Trophoblast cell (in vitro differentiated cells and primary cell): ENCODE measurements around the gene KRTAP4-2.
"Not testable (repeated sequence)": the region's sequence is repeated elsewhere in the genome, so short reads cannot be mapped to it uniquely, and the experiment has no call there.

ENCODE experiments used
- DNase-seq, 2 donors: peaks; one replicate each; pipeline ENCODE4 v3.0.0-alpha.2; 2016
- H2AFZ ChIP-seq: 2 replicates; pipeline ENCODE4 v1.6.1; 2013; ENCODE audit warnings: low read length, moderate library complexity, mild to moderate bottlenecking; ENCODE audit not compliant: insufficient read depth, poor library complexity
- H2AK5ac ChIP-seq: 2 replicates; pipeline ENCODE4 v1.6.1; 2013; ENCODE audit warnings: mild to moderate bottlenecking, low read length
- H2BK120ac ChIP-seq: 2 replicates; pipeline ENCODE4 v1.6.1; 2013; ENCODE audit warnings: low read length, mild to moderate bottlenecking, moderate library complexity; ENCODE audit not compliant: insufficient read depth, poor library complexity
- H2BK12ac ChIP-seq: 2 replicates; pipeline ENCODE4 v1.6.1; 2013; ENCODE audit warnings: mild to moderate bottlenecking, low read length, moderate library complexity
- H2BK5ac ChIP-seq: 2 replicates; pipeline ENCODE4 v1.6.1; 2013; ENCODE audit warnings: low read length, low read depth, moderate library complexity, mild to moderate bottlenecking; ENCODE audit not compliant: poor library complexity
- H3K14ac ChIP-seq: 2 replicates; pipeline ENCODE4 v1.6.1; 2013; ENCODE audit warnings: mild to moderate bottlenecking, low read length
- H3K18ac ChIP-seq: 2 replicates; pipeline ENCODE4 v1.6.1; 2013; ENCODE audit warnings: mild to moderate bottlenecking, low read length
- H3K23ac ChIP-seq: 2 replicates; pipeline ENCODE4 v1.6.1; 2013; ENCODE audit warnings: low read length
- H3K27ac ChIP-seq: 2 replicates; pipeline ENCODE4 v1.5.1; 2013; ENCODE audit warnings: low read depth, mild to moderate bottlenecking, inconsistent platforms, low read length, moderate library complexity
- H3K27me3 ChIP-seq: 2 replicates; pipeline ENCODE4 v1.6.1; 2013; ENCODE audit warnings: inconsistent platforms, mild to moderate bottlenecking, low read length, moderate library complexity; ENCODE audit not compliant: insufficient read depth
- H3K36me3 ChIP-seq, 2 experiments: 1 replicate in 1 of 2; 2 replicates in 1 of 2; pipeline ENCODE4 v1.6.1; 2013; ENCODE audit warnings: low read length in 2 of 2, mild to moderate bottlenecking in 2 of 2, moderate library complexity in 1 of 2; ENCODE audit not compliant: insufficient read depth in 2 of 2, control insufficient read depth in 1 of 2
- H3K4ac ChIP-seq: 2 replicates; pipeline ENCODE4 v1.6.1; 2013; ENCODE audit warnings: low read depth, mild to moderate bottlenecking, low read length, moderate library complexity
- H3K4me1 ChIP-seq, 2 experiments: 1 replicate in 1 of 2; 2 replicates in 1 of 2; pipeline ENCODE4 v1.6.1; 2013; ENCODE audit warnings: low read length in 2 of 2, mild to moderate bottlenecking in 2 of 2, moderate library complexity in 1 of 2; ENCODE audit not compliant: insufficient read depth in 2 of 2, control insufficient read depth in 1 of 2
- H3K4me2 ChIP-seq: 2 replicates; pipeline ENCODE4 v1.6.1; 2013; ENCODE audit warnings: inconsistent platforms, mild to moderate bottlenecking, low read length, moderate library complexity
- H3K4me3 ChIP-seq: 2 replicates; pipeline ENCODE4 v1.5.1; 2013; ENCODE audit warnings: mild to moderate bottlenecking, low read depth, low read length, inconsistent platforms
- H3K79me1 ChIP-seq: one replicate; pipeline ENCODE4 v1.6.1; 2013; ENCODE audit warnings: low read length
- H3K79me2 ChIP-seq: 2 replicates; pipeline ENCODE4 v1.6.1; 2013; ENCODE audit warnings: low read length, mild to moderate bottlenecking; ENCODE audit not compliant: control insufficient read depth, insufficient read depth, poor library complexity
- H3K9ac ChIP-seq: 2 replicates; pipeline ENCODE4 v1.6.1; 2013; ENCODE audit warnings: mild to moderate bottlenecking, low read length
- H3K9me3 ChIP-seq: 2 replicates; pipeline ENCODE4 v1.6.1; 2013; ENCODE audit warnings: low read depth, mild to moderate bottlenecking, control low read depth, inconsistent platforms, low read length; ENCODE audit not compliant: insufficient read depth
- H4K12ac ChIP-seq: 2 replicates; pipeline ENCODE4 v1.6.1; 2013; ENCODE audit warnings: low read depth, mild to moderate bottlenecking, low read length, moderate library complexity
- H4K8ac ChIP-seq: 2 replicates; pipeline ENCODE4 v1.6.1; 2013; ENCODE audit warnings: low read depth, mild to moderate bottlenecking, low read length, moderate library complexity
- H4K91ac ChIP-seq: one replicate; pipeline ENCODE4 v1.6.1; 2013; ENCODE audit warnings: low read depth, mild to moderate bottlenecking, low read length, moderate library complexity
- WGBS: extraction: QIAGEN DNeasy Blood & Tissue Kit; methylation state at CpG from one replicate; pipeline ENCODE4 v1.1.7; 2013; ENCODE audit warnings: missing lambda C conversion rate; ENCODE audit not compliant: insufficient read length, insufficient coverage; ENCODE audit errors: extremely low coverage; 5-methylcytosine and 5-hydroxymethylcytosine counted together

The KRTAP4-2 gene

GRCh38 chr17:41140360-41141131 lies 37.5 kb downstream of the KRTAP4-2 start, which contains the start of gene KRTAP4-6:
TSS of gene KRTAP4-6 (minus strand) at chr17:41140544. CDS start at chr17:41140487, 57 bp downstream.
- Histone ChIP-seq H4K12ac (no peak within 1 kb of the TSS), H3K4ac (no peak within 1 kb of the TSS), H3K9ac (no peak within 1 kb of the TSS), H3K36me3 (no peaks in the 10 kb centered on the region), H2BK120ac (no peak within 1 kb of the TSS), H4K8ac (no peak within 1 kb of the TSS), H2BK5ac (no peak within 1 kb of the TSS), H3K4me3 (peak within 1 kb of the TSS; percentile 53), H2AFZ (no peak within 1 kb of the TSS), H3K4me2 (no peak within 1 kb of the TSS), H2BK12ac (no peak within 1 kb of the TSS), H3K14ac (no peak within 1 kb of the TSS), H3K18ac (no peak within 1 kb of the TSS), H3K27me3 (no peaks in the 10 kb centered on the region), H3K27ac (no peak within 1 kb of the TSS), H3K79me1 (no peaks in the 10 kb centered on the region), H2AK5ac (no peak within 1 kb of the TSS), H3K4me1 (no peaks in the 10 kb centered on the region), H4K91ac (no peak within 1 kb of the TSS), H3K23ac (no peak within 1 kb of the TSS), H3K79me2 (no peaks in the 10 kb centered on the region), H3K9me3 (peaks cover 7% of the 10 kb centered on the region)
- WGBS, result no CpG with 5 or more reads among the region's 6 CpGs
- peak; percentile 73 to 90 for DNase-seq

GRCh38 chr17:41139865-41140264 lies 38.2 kb downstream of the KRTAP4-2 start:
- H2AFZ ChIP-seq, H3K79me2 ChIP-seq, H3K27me3 ChIP-seq, H2BK120ac ChIP-seq, H4K8ac ChIP-seq, H3K23ac ChIP-seq, H3K4ac ChIP-seq, H2BK5ac ChIP-seq, H3K18ac ChIP-seq, H4K91ac ChIP-seq, H3K4me2 ChIP-seq, H3K4me1 ChIP-seq, H3K9ac ChIP-seq, H3K9me3 ChIP-seq, DNase-seq, H3K14ac ChIP-seq, H2BK12ac ChIP-seq, H4K12ac ChIP-seq, H2AK5ac ChIP-seq, H3K36me3 ChIP-seq, H3K79me1 ChIP-seq, H3K27ac ChIP-seq: not testable (repeated sequence)
- WGBS, result no CpG with 5 or more reads among the region's 12 CpGs
- H3K4me3 ChIP-seq, result peak overlapping the region; percentile 53

- H3K23ac ChIP-seq, result no peak overlapping the region
- WGBS, result no CpG with 5 or more reads among the region's 2 CpGs
- no peak overlapping the region for H3K4ac ChIP-seq
These were observed 43.9 kb downstream of the KRTAP4-2 start for GRCh38 chr17:41133880-41134735.

GRCh38 chr17:41131979-41132378 lies 46.0 kb downstream of the KRTAP4-2 start:
- Histone ChIP-seq H4K12ac (no peak overlapping the region), H3K36me3 (no peaks in the 10 kb centered on the region), H2AFZ (no peak overlapping the region), H3K4me3 (no peak overlapping the region), H2BK12ac (no peak overlapping the region), H3K9ac (no peak overlapping the region), H3K27me3 (no peaks in the 10 kb centered on the region), H3K4me2 (no peak overlapping the region), H2BK5ac (no peak overlapping the region), H3K27ac (no peak overlapping the region), H3K79me1 (no peaks in the 10 kb centered on the region), H2AK5ac (no peak overlapping the region), H3K14ac (no peak overlapping the region), H2BK120ac (no peak overlapping the region), H3K4me1 (no peaks in the 10 kb centered on the region), H3K9me3 (no peaks in the 10 kb centered on the region), H3K18ac (no peak overlapping the region), H3K79me2 (no peaks in the 10 kb centered on the region), H3K23ac (no peak overlapping the region), H3K4ac (no peak overlapping the region), H4K91ac (no peak overlapping the region), H4K8ac (no peak overlapping the region)
- peak in 1 of 2 donors; percentile 73 for DNase-seq
- no CpG with 5 or more reads among the region's 3 CpGs for WGBS

More at GRCh38 chr17:41133880-41134735, 43.9 kb downstream of the KRTAP4-2 start:
- Histone ChIP-seq H3K27ac (no peak overlapping the region), H4K8ac (no peak overlapping the region), H3K4me1 (no peaks in the 10 kb centered on the region), H2BK12ac (no peak overlapping the region), H4K91ac (no peak overlapping the region), H2BK5ac (no peak overlapping the region), H3K14ac (no peak overlapping the region), H2BK120ac (no peak overlapping the region), H3K4me2 (no peak overlapping the region), H3K79me1 (no peaks in the 10 kb centered on the region), H4K12ac (no peak overlapping the region), H3K4me3 (no peak overlapping the region), H3K18ac (no peak overlapping the region), H3K9ac (no peak overlapping the region), H3K36me3 (no peaks in the 10 kb centered on the region), H3K9me3 (no peaks in the 10 kb centered on the region), H2AFZ (no peak overlapping the region), H2AK5ac (no peak overlapping the region), H3K27me3 (no peaks in the 10 kb centered on the region), H3K79me2 (no peaks in the 10 kb centered on the region)
- DNase-seq, result no peak
